ENCODE data around the gene RNF125. TPM values are rescaled to one million over a fixed set of nuclear protein-coding genes. Genes with fewer than 3 reads are reported as not detected.

RNF125 gene
- polyA plus RNA-seq, 1 of the 3 experiments (the other 2 are of a cell fraction), result 0.05 TPM

DNA sequence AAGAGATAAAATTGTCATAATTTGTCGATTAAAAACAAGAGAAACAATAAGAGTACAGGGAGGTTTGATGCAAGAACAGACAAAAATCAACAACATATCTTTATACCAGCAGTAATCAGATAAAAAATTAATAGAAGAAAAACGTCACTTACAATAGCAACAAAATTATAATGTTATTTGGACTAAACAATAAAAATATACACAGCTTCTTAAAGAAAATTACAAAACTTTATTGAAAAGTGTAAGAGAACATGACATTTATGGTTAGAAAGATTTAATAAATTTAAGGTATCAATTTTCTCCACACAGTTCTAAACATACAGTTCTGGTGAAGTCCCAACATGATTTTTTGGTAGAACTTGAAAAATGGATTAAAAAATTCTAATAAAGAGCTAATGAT, 85.9 kb downstream of the RNF125 start:
- CTCF ChIA-PET, result interaction anchor here (0.7 to 1.4 kb wide), 2 partner anchors 11 to 32 kb away, joined by 3 to 4 read pairs; no protein-coding TSS in a partner anchor

DNA sequence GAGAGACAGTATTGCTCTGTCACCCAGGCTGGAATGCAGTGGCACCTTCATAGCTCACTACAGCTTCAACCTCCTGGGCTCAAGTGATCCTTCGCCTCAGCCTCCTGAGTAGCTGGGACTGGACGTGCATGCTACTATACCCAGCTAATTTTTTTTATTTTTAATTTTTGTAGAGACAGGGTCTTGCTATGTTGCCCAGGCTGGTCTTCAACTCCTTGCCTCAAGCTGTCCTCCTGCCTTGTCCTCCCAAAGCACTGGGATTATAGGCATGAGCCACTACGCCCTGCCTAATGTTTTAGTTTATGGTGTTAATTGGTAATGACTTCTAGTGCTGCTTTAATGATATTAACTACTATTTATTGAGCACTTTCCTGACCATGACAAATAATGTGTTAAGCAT, 91.4 kb downstream of the RNF125 start:
- H3K36me3 ChIP-seq (replicated peaks in 1 of 2; ENCODE audit: control insufficient read depth in 1 of 2, insufficient read depth in 2 of 2, low read length in 1 of 2), result peaks cover 6 to 16% of the 10 kb centered on the region in 2 experiments
- peaks cover 85% of the 10 kb centered on the region for H3K79me2 ChIP-seq (ENCODE audit: insufficient read depth)
- TF ChIP-seq, protein P1, sequence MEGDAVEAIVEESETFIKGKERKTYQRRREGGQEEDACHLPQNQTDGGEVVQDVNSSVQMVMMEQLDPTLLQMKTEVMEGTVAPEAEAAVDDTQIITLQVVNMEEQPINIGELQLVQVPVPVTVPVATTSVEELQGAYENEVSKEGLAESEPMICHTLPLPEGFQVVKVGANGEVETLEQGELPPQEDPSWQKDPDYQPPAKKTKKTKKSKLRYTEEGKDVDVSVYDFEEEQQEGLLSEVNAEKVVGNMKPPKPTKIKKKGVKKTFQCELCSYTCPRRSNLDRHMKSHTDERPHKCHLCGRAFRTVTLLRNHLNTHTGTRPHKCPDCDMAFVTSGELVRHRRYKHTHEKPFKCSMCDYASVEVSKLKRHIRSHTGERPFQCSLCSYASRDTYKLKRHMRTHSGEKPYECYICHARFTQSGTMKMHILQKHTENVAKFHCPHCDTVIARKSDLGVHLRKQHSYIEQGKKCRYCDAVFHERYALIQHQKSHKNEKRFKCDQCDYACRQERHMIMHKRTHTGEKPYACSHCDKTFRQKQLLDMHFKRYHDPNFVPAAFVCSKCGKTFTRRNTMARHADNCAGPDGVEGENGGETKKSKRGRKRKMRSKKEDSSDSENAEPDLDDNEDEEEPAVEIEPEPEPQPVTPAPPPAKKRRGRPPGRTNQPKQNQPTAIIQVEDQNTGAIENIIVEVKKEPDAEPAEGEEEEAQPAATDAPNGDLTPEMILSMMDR (IDR thresholded peaks at IDR 0.05), result no peak
- TF ChIP-seq MEF2A (IDR thresholded peaks at IDR 0.05; ENCODE audit: borderline replicate concordance, low read depth) (no peak), TAF1 (IDR thresholded peaks at IDR 0.05; ENCODE audit: borderline replicate concordance, low read depth, low read length) (no peak), RAD21 (IDR thresholded peaks at IDR 0.05; ENCODE audit: low read length) (no peak), FOSL2 (IDR thresholded peaks at IDR 0.05; ENCODE audit: borderline replicate concordance, low read depth) (no peak), NFIC (IDR thresholded peaks at IDR 0.05; ENCODE audit: borderline replicate concordance) (no peak), TCF12 (IDR thresholded peaks at IDR 0.05) (no peak)
- TF ChIP-seq, protein P2, sequence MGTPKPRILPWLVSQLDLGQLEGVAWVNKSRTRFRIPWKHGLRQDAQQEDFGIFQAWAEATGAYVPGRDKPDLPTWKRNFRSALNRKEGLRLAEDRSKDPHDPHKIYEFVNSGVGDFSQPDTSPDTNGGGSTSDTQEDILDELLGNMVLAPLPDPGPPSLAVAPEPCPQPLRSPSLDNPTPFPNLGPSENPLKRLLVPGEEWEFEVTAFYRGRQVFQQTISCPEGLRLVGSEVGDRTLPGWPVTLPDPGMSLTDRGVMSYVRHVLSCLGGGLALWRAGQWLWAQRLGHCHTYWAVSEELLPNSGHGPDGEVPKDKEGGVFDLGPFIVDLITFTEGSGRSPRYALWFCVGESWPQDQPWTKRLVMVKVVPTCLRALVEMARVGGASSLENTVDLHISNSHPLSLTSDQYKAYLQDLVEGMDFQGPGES (IDR thresholded peaks at IDR 0.05; ENCODE audit: low read depth, low read length), result no peak
- H3K4me1 ChIP-seq (ENCODE audit: control insufficient read depth in 1 of 2, insufficient read depth in 2 of 2, low read depth in 1 of 2, low read length in 1 of 2), result no peaks in the 10 kb centered on the region
- no peaks in the 10 kb centered on the region for H3F3A ChIP-seq (replicated peaks; ENCODE audit: insufficient read depth)
- CTCF ChIA-PET, result no interaction called here
- H3K27ac ChIP-seq (ENCODE audit: low read depth in 2 of 2, low read length in 1 of 2), result no peak overlapping the region
- H3K4me2 ChIP-seq, result no peak overlapping the region
- no peak overlapping the region for H3K9ac ChIP-seq
- DNase-seq, result no peak
- H3K9me3 ChIP-seq, result no peaks in the 10 kb centered on the region
- H3K9me2 ChIP-seq, result no peaks in the 10 kb centered on the region
- POLR2A ChIA-PET, result no interaction called here
- no peak overlapping the region for H3K4me3 ChIP-seq (ENCODE audit: low read depth in 2 of 2, low read length in 1 of 2)
- no peak overlapping the region for H2AFZ ChIP-seq (ENCODE audit: low read depth)
- H4K20me1 ChIP-seq (ENCODE audit: insufficient read depth), result peaks cover 28% of the 10 kb centered on the region
- 96% methylated on average over 3 of the region's 3 CpGs for WGBS (ENCODE audit: low lambda C conversion rate)
- H3K27me3 ChIP-seq (ENCODE audit: insufficient read depth), result no peaks in the 10 kb centered on the region

More for the DNA sequence above, 85.9 kb downstream of the RNF125 start:
- Histone ChIP-seq H3K4me3 (ENCODE audit: low read depth in 2 of 2, low read length in 1 of 2) (no peak overlapping the region), H4K20me1 (ENCODE audit: insufficient read depth) (peaks cover 33% of the 10 kb centered on the region), H3K79me2 (ENCODE audit: insufficient read depth) (peaks cover 97% of the 10 kb centered on the region), H3K9me3 (no peaks in the 10 kb centered on the region), H3K27me3 (ENCODE audit: insufficient read depth) (no peaks in the 10 kb centered on the region), H3K9ac (no peak overlapping the region), H3K4me2 (no peak overlapping the region), H3F3A (replicated peaks; ENCODE audit: insufficient read depth) (no peaks in the 10 kb centered on the region), H3K4me1 (ENCODE audit: control insufficient read depth in 1 of 2, insufficient read depth in 2 of 2, low read depth in 1 of 2, low read length in 1 of 2) (no peaks in the 10 kb centered on the region), H3K36me3 (replicated peaks in 1 of 2; ENCODE audit: control insufficient read depth in 1 of 2, insufficient read depth in 2 of 2, low read length in 1 of 2) (peaks cover 0 to 13% of the 10 kb centered on the region in 2 experiments), H3K9me2 (no peaks in the 10 kb centered on the region), H3K27ac (ENCODE audit: low read depth in 2 of 2, low read length in 1 of 2) (no peak overlapping the region), H2AFZ (ENCODE audit: low read depth) (no peak overlapping the region)
- POLR2A ChIA-PET, result no interaction called here
- DNase-seq, result no peak
- WGBS (ENCODE audit: low lambda C conversion rate), result 73% methylated on average over 2 of the region's 2 CpGs
- TF ChIP-seq FOSL2 (IDR thresholded peaks at IDR 0.05; ENCODE audit: borderline replicate concordance, low read depth), result no peak
- TF ChIP-seq, protein P3, sequence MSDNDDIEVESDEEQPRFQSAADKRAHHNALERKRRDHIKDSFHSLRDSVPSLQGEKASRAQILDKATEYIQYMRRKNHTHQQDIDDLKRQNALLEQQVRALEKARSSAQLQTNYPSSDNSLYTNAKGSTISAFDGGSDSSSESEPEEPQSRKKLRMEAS (IDR thresholded peaks at IDR 0.05; ENCODE audit: low read depth), result no peak
- TF ChIP-seq, protein P4, sequence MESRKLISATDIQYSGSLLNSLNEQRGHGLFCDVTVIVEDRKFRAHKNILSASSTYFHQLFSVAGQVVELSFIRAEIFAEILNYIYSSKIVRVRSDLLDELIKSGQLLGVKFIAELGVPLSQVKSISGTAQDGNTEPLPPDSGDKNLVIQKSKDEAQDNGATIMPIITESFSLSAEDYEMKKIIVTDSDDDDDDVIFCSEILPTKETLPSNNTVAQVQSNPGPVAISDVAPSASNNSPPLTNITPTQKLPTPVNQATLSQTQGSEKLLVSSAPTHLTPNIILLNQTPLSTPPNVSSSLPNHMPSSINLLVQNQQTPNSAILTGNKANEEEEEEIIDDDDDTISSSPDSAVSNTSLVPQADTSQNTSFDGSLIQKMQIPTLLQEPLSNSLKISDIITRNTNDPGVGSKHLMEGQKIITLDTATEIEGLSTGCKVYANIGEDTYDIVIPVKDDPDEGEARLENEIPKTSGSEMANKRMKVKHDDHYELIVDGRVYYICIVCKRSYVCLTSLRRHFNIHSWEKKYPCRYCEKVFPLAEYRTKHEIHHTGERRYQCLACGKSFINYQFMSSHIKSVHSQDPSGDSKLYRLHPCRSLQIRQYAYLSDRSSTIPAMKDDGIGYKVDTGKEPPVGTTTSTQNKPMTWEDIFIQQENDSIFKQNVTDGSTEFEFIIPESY (IDR thresholded peaks at IDR 0.05; ENCODE audit: borderline replicate concordance, low read depth), result no peak
- TF ChIP-seq, protein P5, sequence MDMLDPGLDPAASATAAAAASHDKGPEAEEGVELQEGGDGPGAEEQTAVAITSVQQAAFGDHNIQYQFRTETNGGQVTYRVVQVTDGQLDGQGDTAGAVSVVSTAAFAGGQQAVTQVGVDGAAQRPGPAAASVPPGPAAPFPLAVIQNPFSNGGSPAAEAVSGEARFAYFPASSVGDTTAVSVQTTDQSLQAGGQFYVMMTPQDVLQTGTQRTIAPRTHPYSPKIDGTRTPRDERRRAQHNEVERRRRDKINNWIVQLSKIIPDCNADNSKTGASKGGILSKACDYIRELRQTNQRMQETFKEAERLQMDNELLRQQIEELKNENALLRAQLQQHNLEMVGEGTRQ (IDR thresholded peaks at IDR 0.05; ENCODE audit: borderline replicate concordance, low read depth, low read length), result no peak
- TF ChIP-seq POLR2AphosphoS5 (IDR thresholded peaks at IDR 0.05; ENCODE audit: low read depth, low read length), result no peak
- no peak for TF ChIP-seq JUND (IDR thresholded peaks at IDR 0.05)
